Suppressor macrophage (primary cell): ENCODE data around the gene UBA52.

Source experiments
- DNase-seq, 4 experiments: peaks; one replicate each; pipeline ENCODE4 v3.0.0-alpha.2; 2020 to 2022

Gene UBA52

DNA sequence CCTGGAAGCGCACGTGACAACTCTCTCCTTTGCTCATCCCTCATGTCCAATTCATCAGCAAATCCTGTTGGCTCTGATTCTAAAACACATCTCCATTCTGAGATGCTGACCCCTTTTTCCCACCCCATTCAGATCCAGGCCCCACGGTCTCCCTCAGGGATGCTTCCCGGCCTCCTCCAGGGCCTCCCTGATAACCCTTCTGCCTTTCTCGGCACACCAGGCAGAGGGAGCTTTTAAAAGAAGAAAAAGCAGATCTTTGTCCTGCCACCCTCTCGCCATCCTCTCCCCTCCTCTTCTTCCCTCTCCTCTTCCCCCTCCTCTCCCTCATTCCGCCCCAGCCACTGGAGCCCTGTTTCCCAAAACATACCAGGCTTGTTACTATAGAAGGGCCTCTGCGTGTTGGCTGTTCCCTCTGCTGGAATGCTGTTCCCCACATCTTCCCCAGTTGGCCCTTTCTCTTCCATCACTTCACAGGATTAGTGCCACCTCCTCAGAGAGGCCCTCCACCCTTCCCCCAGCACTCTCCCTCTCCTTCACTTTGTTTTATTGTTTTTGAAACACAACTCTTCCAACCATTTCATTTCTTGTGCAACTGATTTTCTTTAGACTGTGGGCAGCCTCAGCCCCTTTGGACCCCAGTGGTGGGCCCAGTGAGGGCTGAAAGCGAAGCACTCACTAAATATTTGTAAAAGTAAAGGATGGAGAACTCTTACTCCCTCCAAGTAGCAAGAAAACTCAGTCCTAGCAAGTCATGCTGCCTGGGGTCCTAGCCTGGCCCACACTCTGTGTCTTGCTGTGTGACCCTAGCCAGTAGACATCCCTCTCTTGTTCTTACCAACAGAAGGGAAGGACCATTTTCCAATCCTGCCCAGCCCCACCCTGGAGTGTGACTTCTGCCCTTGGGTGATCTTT lies 37.4 kb downstream of the UBA52 start:
- DNase-seq, result no peak

GRCh38 chr19:18609717-18610051 lies 38.0 kb downstream of the UBA52 start:
- DNase-seq, result no peak

DNA sequence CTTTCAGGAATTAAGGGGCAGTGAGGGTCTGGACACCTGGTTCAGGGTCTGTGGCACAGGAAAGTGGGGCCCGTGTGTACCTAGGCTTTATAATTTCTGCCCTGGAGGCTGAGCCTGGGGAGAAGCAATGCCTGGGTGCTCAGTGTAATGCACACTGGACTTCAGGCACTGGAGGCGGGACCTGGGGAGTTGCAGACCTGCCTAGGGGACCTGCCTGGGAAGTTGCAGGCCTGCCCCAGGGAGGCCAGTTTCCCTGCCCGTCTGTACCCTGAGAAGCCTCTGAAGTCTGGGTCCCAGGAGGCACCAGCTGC lies 38.5 kb downstream of the UBA52 start:
- DNase-seq, result no peak

DNA sequence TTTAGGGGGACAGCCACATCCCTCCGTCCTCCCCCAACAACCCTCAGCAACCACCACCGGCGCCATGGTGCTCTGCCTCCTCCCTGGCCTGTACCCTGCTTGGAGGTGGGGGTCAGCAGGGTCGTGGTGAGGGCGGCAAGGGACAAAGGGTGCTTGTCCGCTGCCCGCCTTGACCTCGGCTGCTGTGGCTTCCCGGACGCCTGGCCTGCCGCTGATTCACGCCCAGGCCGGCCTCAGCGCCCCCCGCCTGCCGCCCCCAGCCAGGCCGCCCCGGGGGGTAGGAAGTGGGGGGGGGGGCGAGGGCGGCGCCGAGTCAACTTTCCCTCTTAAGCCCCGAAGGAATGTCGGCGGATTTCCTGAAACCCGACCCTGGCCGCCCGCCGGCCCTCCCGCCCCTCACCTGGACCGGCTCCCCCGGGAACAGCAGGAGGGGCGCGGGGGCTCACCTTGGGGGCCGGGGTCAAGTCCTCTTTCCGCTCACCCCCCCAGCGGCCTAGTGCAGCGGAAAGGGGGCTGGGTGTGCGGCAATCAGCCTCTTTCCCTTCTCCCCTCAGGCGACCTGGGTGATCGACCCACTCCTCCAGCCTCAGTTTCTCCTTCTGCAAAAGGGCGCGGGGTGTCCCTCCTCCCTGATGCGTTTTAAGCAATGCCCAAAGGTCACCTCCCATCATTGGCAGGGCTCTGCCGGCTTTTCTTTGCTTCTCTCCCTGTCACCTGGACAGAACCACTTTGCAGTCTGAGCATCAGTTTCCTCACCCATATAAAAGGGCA lies 39.1 kb downstream of the UBA52 start:
- DNase-seq, result no peak

DNA sequence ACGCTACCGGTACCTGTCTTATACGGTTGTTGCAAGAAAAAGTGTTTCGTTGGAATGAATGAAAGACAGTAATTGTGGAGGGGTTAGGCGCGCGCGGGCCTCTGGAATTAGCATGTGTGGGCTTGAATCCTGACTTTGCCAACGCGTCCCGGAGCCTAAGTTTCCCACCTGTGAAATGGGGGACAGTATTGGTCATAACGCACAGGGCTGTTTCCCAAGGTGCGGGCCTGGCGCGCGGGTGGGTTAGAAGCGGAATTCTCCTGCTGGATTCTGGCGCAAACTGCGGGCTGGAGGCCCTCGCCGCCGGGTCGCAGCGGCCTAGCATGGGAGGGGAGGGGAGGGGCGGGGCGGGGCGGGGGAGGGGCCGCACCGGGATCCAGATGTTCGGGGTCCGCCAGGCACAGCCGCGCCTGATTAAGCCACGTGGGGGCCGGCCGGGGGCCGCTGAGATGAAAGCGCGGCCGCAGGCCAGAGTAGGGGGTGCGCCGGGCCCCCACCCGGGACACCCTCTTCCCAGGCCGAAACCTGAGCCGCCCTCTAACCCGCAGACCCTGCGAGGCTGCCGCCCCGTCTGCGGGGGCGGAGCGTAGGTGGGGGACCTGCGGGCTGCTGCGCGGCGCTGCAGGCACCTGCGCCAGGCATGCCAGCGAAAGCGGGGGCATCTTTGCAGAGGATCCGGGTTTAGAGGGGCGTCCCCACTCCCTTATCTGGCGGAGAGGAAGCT lies 39.8 kb downstream of the UBA52 start:
- no peak for DNase-seq

- DNase-seq, result no peak
These were observed 40.6 kb downstream of the UBA52 start for GRCh38 chr19:18612051-18612771.

DNA sequence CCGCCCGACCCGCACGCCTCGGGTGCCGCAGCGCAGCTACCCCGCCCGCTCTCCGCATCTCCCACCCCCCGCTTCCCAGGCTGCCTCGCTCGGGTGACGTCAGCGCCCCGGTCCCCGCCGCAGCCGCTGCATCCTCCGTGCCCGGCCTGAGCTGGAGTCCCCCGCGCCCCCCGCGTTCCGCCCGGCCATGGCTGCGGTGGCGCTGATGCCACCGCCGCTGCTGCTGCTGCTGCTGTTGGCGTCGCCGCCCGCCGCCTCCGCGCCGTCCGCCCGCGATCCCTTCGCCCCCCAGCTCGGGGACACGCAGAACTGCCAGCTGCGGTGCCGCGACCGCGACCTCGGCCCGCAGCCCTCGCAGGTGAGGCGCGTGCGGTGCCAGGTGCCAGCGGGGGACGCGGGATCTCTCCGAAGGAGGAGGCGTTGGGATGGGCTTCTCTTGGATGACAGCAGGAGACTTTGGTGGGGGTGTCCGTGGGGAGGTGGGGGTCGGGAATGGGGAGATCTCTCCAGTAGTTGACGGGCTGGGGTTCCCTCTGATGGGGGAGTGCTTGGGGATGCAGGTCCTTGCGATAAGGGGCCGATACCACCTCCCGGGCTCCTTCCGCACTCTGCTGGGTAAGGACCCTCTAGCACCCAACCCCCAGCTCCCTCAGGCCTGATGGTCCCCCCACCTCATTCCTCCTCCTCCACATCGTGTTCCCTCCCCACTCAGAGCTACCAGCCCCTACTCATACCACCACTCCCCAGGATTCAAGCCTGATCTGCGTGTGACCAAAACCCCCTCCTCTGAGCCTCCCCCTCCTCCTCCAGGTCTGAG lies 41.3 kb downstream of the UBA52 start, which contains the start of gene TMEM59L:
Gene TMEM59L, plus strand, starts transcription at position 99 of the 817 bp plus-strand sequence. Its CDS starts 89 bp downstream, at position 188.
- DNase-seq, result peak in 1 of 4 experiments; percentile 35

GRCh38 chr19:18613589-18614234 lies 42.1 kb downstream of the UBA52 start:
- no peak for DNase-seq

GRCh38 chr19:18616023-18616422 lies 44.4 kb downstream of the UBA52 start:
- no peak for DNase-seq

DNA sequence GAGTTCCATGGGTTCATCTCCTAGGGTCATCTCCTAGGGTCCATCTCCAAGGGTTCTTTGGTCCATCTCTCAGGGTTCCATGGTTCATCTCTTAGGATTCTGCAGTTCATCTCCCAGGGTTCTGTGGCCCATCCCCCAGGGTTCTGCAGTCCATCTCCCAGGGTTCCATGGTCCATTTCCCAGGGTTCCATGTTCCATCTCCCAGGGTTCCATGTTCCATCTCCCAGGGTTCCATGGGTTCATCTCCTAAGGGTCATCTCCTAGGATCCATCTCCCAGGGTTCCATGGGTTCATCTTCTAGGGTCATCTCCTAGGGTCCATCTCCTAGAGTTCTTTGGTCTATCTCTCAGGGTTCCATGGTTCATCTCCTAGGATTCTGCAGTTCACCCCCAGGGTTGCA lies 45.9 kb downstream of the UBA52 start:
- no peak for DNase-seq

GRCh38 chr19:18618236-18618635 lies 46.6 kb downstream of the UBA52 start:
- no peak for DNase-seq

GRCh38 chr19:18620311-18620710 lies 48.7 kb downstream of the UBA52 start:
- no peak for DNase-seq

DNA sequence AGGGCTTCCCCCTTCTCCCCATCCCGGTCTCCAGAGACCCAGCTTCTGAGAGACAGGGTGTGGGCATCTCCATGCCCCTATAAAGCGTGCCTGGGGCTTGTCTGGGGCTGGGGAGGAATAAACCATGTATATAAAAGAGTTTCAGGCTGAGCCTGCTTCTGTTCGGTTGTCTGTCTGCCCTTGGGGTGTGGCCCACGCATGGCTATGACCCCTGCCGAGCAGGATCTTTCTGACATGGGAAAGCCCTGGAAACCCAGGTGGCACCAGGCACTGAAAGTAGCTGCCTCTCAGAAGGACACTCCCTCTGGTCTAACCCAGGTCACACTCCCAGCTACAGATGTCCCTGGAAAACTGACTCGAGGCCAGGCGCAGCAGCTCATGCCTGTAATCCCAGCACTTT lies 49.2 kb downstream of the UBA52 start:
- no peak for DNase-seq

GRCh38 chr19:18626906-18627305 lies 55.2 kb downstream of the UBA52 start:
- no peak for DNase-seq
